Stomach smooth muscle (tissue), 2 donors: Measurements from ENCODE around the gene DGCR8.
A peak's percentile ranks its signal among the peaks of the same experiment; 100 is the strongest.

ENCODE experiments used
- H3K27ac ChIP-seq: one replicate; pipeline ENCODE4 v1.7.0; 2013; ENCODE audit warnings: mild to moderate bottlenecking, low read length, inconsistent platforms
- H3K27me3 ChIP-seq, 2 donors: one replicate each; pipeline ENCODE4 v1.7.0; 2013; ENCODE audit warnings: low read length in 2 of 2; ENCODE audit not compliant: insufficient read depth in 2 of 2, control insufficient read depth in 1 of 2
- H3K36me3 ChIP-seq, 2 donors: one replicate each; pipeline ENCODE4 v1.7.0; 2013; ENCODE audit warnings: low read length in 2 of 2; ENCODE audit not compliant: control insufficient read depth in 2 of 2, insufficient read depth in 2 of 2
- H3K4me1 ChIP-seq: one replicate; pipeline ENCODE4 v1.7.0; 2013; ENCODE audit warnings: low read length; ENCODE audit not compliant: control insufficient read depth, insufficient read depth
- H3K4me3 ChIP-seq, 2 donors: one replicate each; pipeline ENCODE4 v1.7.0; 2013; ENCODE audit warnings: low read length in 2 of 2
- H3K9ac ChIP-seq, 2 donors: one replicate each; pipeline ENCODE4 v1.7.0; 2013; ENCODE audit warnings: low read length in 2 of 2, mild to moderate bottlenecking in 1 of 2
- H3K9me3 ChIP-seq, 2 donors: one replicate each; pipeline ENCODE4 v1.7.0; 2013; ENCODE audit warnings: low read length in 2 of 2; ENCODE audit not compliant: control insufficient read depth in 2 of 2
- donor health status: healthy.
- donor health status: Pancreatic carcinoma.

Gene DGCR8

GRCh38 chr22:20137671-20138416, 57.8 kb downstream of the DGCR8 start:
- no peaks in the 10 kb centered on the region for H3K27me3 ChIP-seq
- H3K27ac ChIP-seq, result no peak overlapping the region
- H3K4me1 ChIP-seq, result peaks cover 54% of the 10 kb centered on the region
- H3K4me3 ChIP-seq, result peak overlapping the region; percentile 31 to 57
- peaks cover 0 to 3% of the 10 kb centered on the region in 2 donors for H3K36me3 ChIP-seq
- H3K9ac ChIP-seq, result peak overlapping the region; percentile 15 to 51
- no peaks in the 10 kb centered on the region for H3K9me3 ChIP-seq

GRCh38 chr22:20138417-20138738, 58.3 kb downstream of the DGCR8 start:
- peaks cover 50% of the 10 kb centered on the region for H3K4me1 ChIP-seq
- H3K9me3 ChIP-seq, result no peaks in the 10 kb centered on the region
- H3K27me3 ChIP-seq, result no peaks in the 10 kb centered on the region
- H3K36me3 ChIP-seq, result peaks cover 0 to 3% of the 10 kb centered on the region in 2 donors
- H3K4me3 ChIP-seq, result no peak overlapping the region
- no peak overlapping the region for H3K27ac ChIP-seq
- no peak overlapping the region for H3K9ac ChIP-seq

- Histone ChIP-seq H3K4me3 (no peak overlapping the region), H3K4me1 (peaks cover 47% of the 10 kb centered on the region), H3K9me3 (no peaks in the 10 kb centered on the region), H3K9ac (no peak overlapping the region), H3K36me3 (peaks cover 0 to 5% of the 10 kb centered on the region in 2 donors), H3K27me3 (no peaks in the 10 kb centered on the region), H3K27ac (no peak overlapping the region)
Observed at GRCh38 chr22:20138868-20139267, 58.8 kb downstream of the DGCR8 start.

GRCh38 chr22:20139391-20140106, 59.5 kb downstream of the DGCR8 start:
- Histone ChIP-seq H3K27ac (no peak overlapping the region), H3K9me3 (no peaks in the 10 kb centered on the region), H3K27me3 (no peaks in the 10 kb centered on the region), H3K36me3 (peaks cover 0 to 6% of the 10 kb centered on the region in 2 donors), H3K4me3 (no peak overlapping the region), H3K4me1 (peaks cover 40% of the 10 kb centered on the region), H3K9ac (no peak overlapping the region)

GRCh38 chr22:20140107-20140445, 60.0 kb downstream of the DGCR8 start:
- Histone ChIP-seq H3K36me3 (peaks cover 0 to 6% of the 10 kb centered on the region in 2 donors), H3K27me3 (no peaks in the 10 kb centered on the region), H3K9ac (no peak overlapping the region), H3K27ac (no peak overlapping the region), H3K9me3 (no peaks in the 10 kb centered on the region), H3K4me3 (no peak overlapping the region), H3K4me1 (peaks cover 35% of the 10 kb centered on the region)

GRCh38 chr22:20140521-20140964, 60.5 kb downstream of the DGCR8 start:
- Histone ChIP-seq H3K9ac (no peak overlapping the region), H3K27ac (no peak overlapping the region), H3K4me3 (no peak overlapping the region), H3K27me3 (no peaks in the 10 kb centered on the region), H3K9me3 (no peaks in the 10 kb centered on the region), H3K36me3 (peaks cover 0 to 6% of the 10 kb centered on the region in 2 donors), H3K4me1 (peaks cover 31% of the 10 kb centered on the region)

GRCh38 chr22:20141186-20142077, 61.4 kb downstream of the DGCR8 start:
- Histone ChIP-seq H3K9me3 (no peaks in the 10 kb centered on the region), H3K27ac (no peak overlapping the region), H3K27me3 (no peaks in the 10 kb centered on the region), H3K9ac (no peak overlapping the region), H3K4me1 (peaks cover 22% of the 10 kb centered on the region), H3K4me3 (no peak overlapping the region), H3K36me3 (peaks cover 0 to 6% of the 10 kb centered on the region in 2 donors)

GRCh38 chr22:20142711-20143621, 62.9 kb downstream of the DGCR8 start:
- Histone ChIP-seq H3K36me3 (peaks cover 0 to 6% of the 10 kb centered on the region in 2 donors), H3K27me3 (no peaks in the 10 kb centered on the region), H3K9ac (no peak overlapping the region), H3K9me3 (no peaks in the 10 kb centered on the region), H3K27ac (no peak overlapping the region), H3K4me3 (no peak overlapping the region), H3K4me1 (peaks cover 6% of the 10 kb centered on the region)

- H3K4me1 ChIP-seq, result no peaks in the 10 kb centered on the region
Observed at GRCh38 chr22:20143883-20144665, 64.0 kb downstream of the DGCR8 start.

More at GRCh38 chr22:20143883-20144665, 64.0 kb downstream of the DGCR8 start:
- no peak overlapping the region for H3K9ac ChIP-seq
- no peaks in the 10 kb centered on the region for H3K27me3 ChIP-seq
- H3K9me3 ChIP-seq, result no peaks in the 10 kb centered on the region
- no peak overlapping the region for H3K27ac ChIP-seq
- peaks cover 0 to 6% of the 10 kb centered on the region in 2 donors for H3K36me3 ChIP-seq
- no peak overlapping the region for H3K4me3 ChIP-seq
